Muscle of arm (tissue), 14 donors: Measurements from ENCODE around the gene BTG3. TPM values are rescaled to one million over a fixed set of nuclear protein-coding genes. Genes with fewer than 3 reads are reported as not detected.

Source experiments
- DNase-seq: peaks from one replicate; pipeline ENCODE4 v3.0.0-alpha.2; 2013
- long read RNA-seq, 11 donors: transcript quantifications; one replicate each; lab custom pipeline, GENCODE V29; 2026
- polyA plus RNA-seq, 12 donors: library from polyadenylated mRNA; unstranded; fragments of 120-200 nt; gene quantifications; one replicate each; pipeline ENCODE4 v1.2.1, GENCODE V29; 2013; ENCODE audit not compliant: insufficient read length in 12 of 12

The BTG3 gene, protein sequence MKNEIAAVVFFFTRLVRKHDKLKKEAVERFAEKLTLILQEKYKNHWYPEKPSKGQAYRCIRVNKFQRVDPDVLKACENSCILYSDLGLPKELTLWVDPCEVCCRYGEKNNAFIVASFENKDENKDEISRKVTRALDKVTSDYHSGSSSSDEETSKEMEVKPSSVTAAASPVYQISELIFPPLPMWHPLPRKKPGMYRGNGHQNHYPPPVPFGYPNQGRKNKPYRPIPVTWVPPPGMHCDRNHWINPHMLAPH
- 10 to 100 TPM in 11 of 12 donors, not detected in 1; 25.3 to 44.3 (median 36.9) TPM for polyA plus RNA-seq
- long read RNA-seq, donor 1, transcript BTG3-202 (5 exons, 1,456 nt): major isoform, 27 of 37 reads
- long read RNA-seq, donor 1, transcript BTG3-204 (2 exons, 531 nt): minor isoform, 8 of 37 reads
- long read RNA-seq, donor 1, partial matches to known transcripts: 0 of 37 reads
- long read RNA-seq, donor 1, other reads (novel, unspliced or antisense): 0 of 37 reads
- long read RNA-seq, donor 2, transcript BTG3-202 (5 exons, 1,456 nt): major isoform, 14 of 20 reads
- long read RNA-seq, donor 2, partial matches to known transcripts: 0 of 20 reads
- long read RNA-seq, donor 2, other reads (novel, unspliced or antisense): 0 of 20 reads
- long read RNA-seq, donor 3, transcript BTG3-202 (5 exons, 1,456 nt): major isoform, 11 of 20 reads
- long read RNA-seq, donor 3, partial matches to known transcripts: 7 of 20 reads
- long read RNA-seq, donor 3, other reads (novel, unspliced or antisense): 0 of 20 reads
- long read RNA-seq, donor 4, partial matches to known transcripts: 0 of 5 reads
- long read RNA-seq, donor 4, other reads (novel, unspliced or antisense): 0 of 5 reads
- long read RNA-seq, donor 5, transcript BTG3-202 (5 exons, 1,456 nt): major isoform, 28 of 37 reads
- long read RNA-seq, donor 5, partial matches to known transcripts: 6 of 37 reads
- long read RNA-seq, donor 5, other reads (novel, unspliced or antisense): 0 of 37 reads
- long read RNA-seq, donor 6, transcript BTG3-202 (5 exons, 1,456 nt): major isoform, 14 of 19 reads
- long read RNA-seq, donor 6, partial matches to known transcripts: 0 of 19 reads
- long read RNA-seq, donor 6, other reads (novel, unspliced or antisense): 0 of 19 reads
- long read RNA-seq, donor 7, transcript BTG3-202 (5 exons, 1,456 nt): major isoform, 8 of 9 reads
- long read RNA-seq, donor 7, partial matches to known transcripts: 0 of 9 reads
- long read RNA-seq, donor 7, other reads (novel, unspliced or antisense): 0 of 9 reads
- long read RNA-seq, donor 8, transcript BTG3-202 (5 exons, 1,456 nt): major isoform, 27 of 36 reads
- long read RNA-seq, donor 8, partial matches to known transcripts: 5 of 36 reads
- long read RNA-seq, donor 8, other reads (novel, unspliced or antisense): 0 of 36 reads
- long read RNA-seq, donor 9, transcript BTG3-202 (5 exons, 1,456 nt): major isoform, 19 of 23 reads
- long read RNA-seq, donor 9, partial matches to known transcripts: 0 of 23 reads
- long read RNA-seq, donor 9, other reads (novel, unspliced or antisense): 0 of 23 reads
- long read RNA-seq, donor 10, transcript BTG3-202 (5 exons, 1,456 nt): major isoform, 12 of 17 reads
- long read RNA-seq, donor 10, partial matches to known transcripts: 0 of 17 reads
- long read RNA-seq, donor 10, other reads (novel, unspliced or antisense): 0 of 17 reads
- long read RNA-seq, donor 11, transcript BTG3-202 (5 exons, 1,456 nt): major isoform, 21 of 25 reads
- long read RNA-seq, donor 11, partial matches to known transcripts: 0 of 25 reads
- long read RNA-seq, donor 11, other reads (novel, unspliced or antisense): 0 of 25 reads

DNA sequence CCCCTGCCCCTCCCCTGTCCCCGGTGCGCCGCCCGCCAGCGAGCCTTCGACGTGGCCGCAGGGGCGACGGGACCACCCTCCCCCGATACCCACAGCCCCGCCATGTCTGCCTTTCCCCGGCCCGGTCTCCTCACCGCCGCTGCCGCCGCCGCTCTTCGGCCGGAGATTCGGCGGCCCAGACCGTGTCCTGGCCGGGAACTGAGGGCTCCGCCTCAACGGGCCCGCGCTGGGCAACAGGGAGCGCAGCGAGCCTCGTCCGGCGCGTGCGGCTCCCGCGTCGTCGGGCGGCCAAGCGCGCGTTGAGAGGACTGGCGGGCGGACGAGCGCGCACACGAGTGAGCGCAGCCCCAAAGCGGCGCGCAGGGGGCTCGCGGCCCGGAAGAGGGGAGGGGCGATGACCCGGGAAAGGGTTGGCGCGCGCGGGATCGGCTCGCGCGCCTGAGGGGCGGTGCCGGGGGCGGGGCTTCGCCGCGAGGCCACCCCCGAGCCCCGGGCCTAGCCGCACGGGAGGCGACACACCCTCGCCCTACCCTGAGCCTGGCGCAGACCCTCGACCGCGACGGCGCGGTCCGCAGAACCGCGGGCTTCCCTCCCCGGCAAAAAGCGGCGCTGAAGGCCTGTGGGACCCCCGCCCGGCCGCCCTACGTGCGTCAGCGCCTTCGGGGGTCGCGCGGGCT lies at the start of gene BTG3:
TSS of gene BTG3 (minus strand) at position 337 of the 677 bp plus-strand sequence. CDS start 3,757 bp downstream, outside the sequence.
- DNase-seq: peak; percentile 84

GRCh38 chr21:17660862-17661261 lies 48.2 kb upstream of the BTG3 start:
- DNase-seq: no peak

GRCh38 chr21:17660452-17660851 lies 47.8 kb upstream of the BTG3 start:
- no peak for DNase-seq

DNA sequence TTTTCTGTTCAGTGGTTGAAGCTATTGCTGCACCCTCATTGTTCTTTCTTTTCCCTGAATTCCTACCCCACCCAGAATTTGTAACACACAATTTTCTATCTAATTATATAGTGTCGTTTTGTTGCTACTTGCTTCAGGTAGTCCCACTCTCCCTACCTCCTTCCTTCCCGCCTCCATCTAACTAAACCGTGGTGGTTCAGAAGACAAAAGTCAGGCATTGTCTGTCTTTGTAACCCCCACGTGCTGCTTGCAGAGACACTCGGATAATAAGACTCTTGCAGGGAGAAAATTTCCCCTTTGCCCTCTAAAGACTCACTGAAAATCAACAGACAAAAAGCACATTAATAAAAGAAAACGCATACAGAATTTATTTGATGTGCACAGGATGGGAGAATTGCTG lies 46.2 kb upstream of the BTG3 start:
- no peak for DNase-seq

DNA sequence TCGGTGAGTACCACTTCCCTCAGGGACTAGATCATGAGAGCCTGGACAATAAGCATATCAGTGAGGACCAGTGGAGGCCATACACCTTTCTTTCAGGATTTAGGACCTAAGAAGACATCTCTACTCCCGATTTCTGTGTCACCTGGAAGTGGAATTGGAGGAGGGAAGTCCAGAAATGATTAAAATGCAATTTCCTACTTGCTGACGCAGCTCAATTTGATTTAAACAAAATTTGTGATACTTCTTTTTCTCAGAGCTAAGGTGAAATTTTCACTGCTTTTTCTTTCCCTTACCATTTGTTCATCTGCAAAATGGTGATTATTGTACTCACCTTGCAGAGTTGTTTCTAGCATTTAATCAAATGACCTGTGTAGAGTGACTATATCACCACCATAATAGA lies 38.8 kb upstream of the BTG3 start:
- DNase-seq: no peak

DNA sequence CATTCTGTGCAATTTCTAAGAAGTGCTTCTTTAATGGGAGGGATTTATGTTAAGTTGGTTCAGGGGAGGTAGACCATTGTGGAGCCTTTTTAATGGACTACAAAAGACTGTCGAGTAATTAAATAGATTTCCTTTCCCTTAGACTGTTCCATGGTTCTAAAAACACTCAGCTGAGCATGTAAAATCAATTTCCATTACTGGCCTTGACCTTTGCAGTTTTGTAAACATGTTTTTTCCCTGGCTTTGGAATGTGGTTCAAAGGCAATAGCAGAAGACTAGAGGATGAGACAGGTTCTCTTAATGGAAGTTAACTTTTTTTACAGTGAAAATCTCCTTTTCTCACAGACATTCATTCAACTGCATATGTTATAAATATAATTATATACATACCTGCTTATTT lies 37.6 kb upstream of the BTG3 start:
- DNase-seq: no peak

- DNase-seq: no peak
Observed at GRCh38 chr21:17646790-17647189, 34.1 kb upstream of the BTG3 start.

DNA sequence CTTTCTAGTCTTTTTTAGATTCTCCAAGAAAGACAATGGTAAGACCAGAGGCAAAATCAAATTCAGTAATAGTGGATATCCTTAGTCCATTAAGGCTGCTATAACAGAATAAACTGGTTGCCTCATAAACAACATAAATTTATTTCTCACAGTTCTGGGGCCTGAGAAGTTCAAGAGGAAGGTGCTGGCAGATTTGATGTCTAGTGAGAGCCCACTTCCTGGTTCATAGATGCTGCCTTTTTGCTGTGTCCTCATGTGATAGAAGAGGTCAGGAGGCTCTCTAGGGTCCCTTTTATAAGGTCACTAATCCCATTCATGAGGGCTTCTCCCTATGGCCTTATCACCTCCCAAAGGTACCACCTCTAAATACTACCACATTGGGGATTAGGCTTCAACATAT lies 31.5 kb upstream of the BTG3 start:
- no peak for DNase-seq

DNA sequence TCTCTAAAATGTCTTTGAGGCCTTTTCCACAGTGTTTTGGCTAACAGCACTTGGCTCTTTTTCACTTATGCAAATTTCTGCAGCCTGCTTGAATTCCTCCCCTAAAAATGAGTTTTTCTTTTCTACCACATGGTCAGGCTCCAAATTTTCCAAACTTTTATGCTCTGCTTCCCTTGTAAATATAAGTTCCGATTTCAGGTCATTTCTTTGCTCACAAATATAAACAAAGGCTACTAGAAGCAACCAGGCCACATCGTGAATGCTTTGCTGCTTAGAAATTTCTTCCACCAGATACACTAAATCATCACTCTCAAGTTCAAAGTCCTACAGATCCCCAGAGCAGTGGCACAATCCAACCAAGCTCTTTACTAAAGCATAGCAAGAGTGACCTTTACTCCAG lies 28.1 kb upstream of the BTG3 start:
- DNase-seq: no peak

- DNase-seq: peak; percentile 47
Observed at GRCh38 chr21:17636711-17637110, 24.0 kb upstream of the BTG3 start.

- DNase-seq: peak; percentile 26
Observed at GRCh38 chr21:17631195-17631594, 18.5 kb upstream of the BTG3 start.

GRCh38 chr21:17622018-17622417 lies 9.3 kb upstream of the BTG3 start:
- no peak for DNase-seq

GRCh38 chr21:17616831-17617230 lies 4.1 kb upstream of the BTG3 start:
- peak; percentile 45 for DNase-seq

- peak; percentile 69 for DNase-seq
Observed at GRCh38 chr21:17613242-17613676, 558 bp upstream of the BTG3 start.

- no peak for DNase-seq
Observed at GRCh38 chr21:17612023-17612564, 607 bp downstream of the BTG3 start.

DNA sequence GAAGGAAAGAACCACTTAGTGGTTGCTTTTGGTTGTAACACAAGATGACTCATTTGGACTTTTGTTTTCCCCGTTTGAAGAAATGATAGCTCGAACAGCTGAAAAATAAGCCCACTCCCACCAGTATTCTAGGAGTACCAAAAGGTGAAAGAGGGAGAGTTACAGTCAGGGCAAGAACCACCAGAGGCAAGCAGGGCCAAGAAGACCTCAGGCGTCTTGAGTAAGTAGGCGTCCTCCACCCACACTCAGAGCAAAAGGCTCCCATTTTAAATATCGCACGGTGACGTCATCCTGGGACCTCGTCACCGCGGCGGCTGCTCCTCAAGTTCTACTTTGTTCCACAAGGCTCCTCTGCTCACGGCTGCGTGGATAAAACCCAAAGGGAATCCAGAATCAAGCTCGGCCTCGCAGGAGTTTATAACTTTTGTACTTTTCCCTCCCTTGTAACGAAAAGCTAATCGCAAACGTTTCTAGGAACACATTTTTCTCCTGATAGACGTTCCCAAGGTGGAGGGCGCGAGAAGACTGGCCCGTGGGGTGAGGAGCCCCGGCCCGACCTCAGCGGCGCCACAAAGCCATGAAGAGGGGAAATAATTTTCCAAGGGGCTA lies 1.2 kb downstream of the BTG3 start:
- peak; percentile 92 for DNase-seq

- DNase-seq: peak; percentile 55
Observed at GRCh38 chr21:17610911-17611310, 1.8 kb downstream of the BTG3 start.

- DNase-seq: no peak
Observed at GRCh38 chr21:17609681-17610080, 3.0 kb downstream of the BTG3 start.

- DNase-seq: no peak
Observed at GRCh38 chr21:17607684-17608083, 5.0 kb downstream of the BTG3 start.
